ENCODE measurements around the gene PRPF6. TPM values are rescaled to one million over a fixed set of nuclear protein-coding genes. Genes with fewer than 3 reads are reported as not detected.

PRPF6 gene
- total and polyA plus RNA-seq, 2 of the 13 experiments (the other 11 are each of a cell fraction or from before 2014, with no cell fraction given): 63.7 to 101 TPM

DNA sequence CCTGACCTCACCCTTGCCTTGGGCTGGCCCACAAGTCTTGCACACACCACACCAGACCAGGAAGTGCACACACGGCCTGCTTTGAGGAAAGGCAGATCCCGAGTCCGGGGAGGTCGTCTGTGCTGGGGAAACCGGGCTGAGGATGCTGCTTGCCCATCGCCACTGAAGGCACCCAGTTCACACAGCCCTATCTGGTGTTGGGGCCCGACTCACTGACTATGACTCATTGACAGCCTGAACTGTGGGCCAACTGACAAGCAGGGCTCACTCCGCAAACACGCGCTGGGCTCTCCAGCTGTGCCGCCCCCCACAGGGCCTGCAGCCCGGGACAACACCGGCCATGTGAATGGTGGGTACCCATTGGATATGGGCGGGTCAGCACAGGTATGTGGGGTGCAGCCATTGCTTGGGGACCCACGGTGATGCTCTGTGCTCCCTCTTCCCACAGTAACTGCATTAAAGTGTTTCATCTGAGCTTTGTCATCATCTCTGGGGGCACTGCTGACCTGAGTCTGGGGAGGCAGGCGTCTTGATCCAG lies 3.1 kb upstream of the PRPF6 start (continued):
- peak; percentile 81 for TF ChIP-seq ZFX (CRISPR knock-in tag; IDR thresholded peaks at IDR 0.05; ENCODE audit: low read depth)
- TF ChIP-seq, protein P1, sequence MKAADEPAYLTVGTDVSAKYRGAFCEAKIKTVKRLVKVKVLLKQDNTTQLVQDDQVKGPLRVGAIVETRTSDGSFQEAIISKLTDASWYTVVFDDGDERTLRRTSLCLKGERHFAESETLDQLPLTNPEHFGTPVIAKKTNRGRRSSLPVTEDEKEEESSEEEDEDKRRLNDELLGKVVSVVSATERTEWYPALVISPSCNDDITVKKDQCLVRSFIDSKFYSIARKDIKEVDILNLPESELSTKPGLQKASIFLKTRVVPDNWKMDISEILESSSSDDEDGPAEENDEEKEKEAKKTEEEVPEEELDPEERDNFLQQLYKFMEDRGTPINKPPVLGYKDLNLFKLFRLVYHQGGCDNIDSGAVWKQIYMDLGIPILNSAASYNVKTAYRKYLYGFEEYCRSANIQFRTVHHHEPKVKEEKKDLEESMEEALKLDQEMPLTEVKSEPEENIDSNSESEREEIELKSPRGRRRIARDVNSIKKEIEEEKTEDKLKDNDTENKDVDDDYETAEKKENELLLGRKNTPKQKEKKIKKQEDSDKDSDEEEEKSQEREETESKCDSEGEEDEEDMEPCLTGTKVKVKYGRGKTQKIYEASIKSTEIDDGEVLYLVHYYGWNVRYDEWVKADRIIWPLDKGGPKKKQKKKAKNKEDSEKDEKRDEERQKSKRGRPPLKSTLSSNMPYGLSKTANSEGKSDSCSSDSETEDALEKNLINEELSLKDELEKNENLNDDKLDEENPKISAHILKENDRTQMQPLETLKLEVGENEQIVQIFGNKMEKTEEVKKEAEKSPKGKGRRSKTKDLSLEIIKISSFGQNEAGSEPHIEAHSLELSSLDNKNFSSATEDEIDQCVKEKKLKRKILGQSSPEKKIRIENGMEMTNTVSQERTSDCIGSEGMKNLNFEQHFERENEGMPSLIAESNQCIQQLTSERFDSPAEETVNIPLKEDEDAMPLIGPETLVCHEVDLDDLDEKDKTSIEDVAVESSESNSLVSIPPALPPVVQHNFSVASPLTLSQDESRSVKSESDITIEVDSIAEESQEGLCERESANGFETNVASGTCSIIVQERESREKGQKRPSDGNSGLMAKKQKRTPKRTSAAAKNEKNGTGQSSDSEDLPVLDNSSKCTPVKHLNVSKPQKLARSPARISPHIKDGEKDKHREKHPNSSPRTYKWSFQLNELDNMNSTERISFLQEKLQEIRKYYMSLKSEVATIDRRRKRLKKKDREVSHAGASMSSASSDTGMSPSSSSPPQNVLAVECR (CRISPR knock-in tag; IDR thresholded peaks at IDR 0.05; ENCODE audit: borderline replicate concordance): peak; percentile 87
- TF ChIP-seq, protein P2, sequence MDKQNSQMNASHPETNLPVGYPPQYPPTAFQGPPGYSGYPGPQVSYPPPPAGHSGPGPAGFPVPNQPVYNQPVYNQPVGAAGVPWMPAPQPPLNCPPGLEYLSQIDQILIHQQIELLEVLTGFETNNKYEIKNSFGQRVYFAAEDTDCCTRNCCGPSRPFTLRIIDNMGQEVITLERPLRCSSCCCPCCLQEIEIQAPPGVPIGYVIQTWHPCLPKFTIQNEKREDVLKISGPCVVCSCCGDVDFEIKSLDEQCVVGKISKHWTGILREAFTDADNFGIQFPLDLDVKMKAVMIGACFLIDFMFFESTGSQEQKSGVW (CRISPR knock-in tag; IDR thresholded peaks at IDR 0.05; ENCODE audit: borderline replicate concordance): no peak
- TF ChIP-seq, protein P3, sequence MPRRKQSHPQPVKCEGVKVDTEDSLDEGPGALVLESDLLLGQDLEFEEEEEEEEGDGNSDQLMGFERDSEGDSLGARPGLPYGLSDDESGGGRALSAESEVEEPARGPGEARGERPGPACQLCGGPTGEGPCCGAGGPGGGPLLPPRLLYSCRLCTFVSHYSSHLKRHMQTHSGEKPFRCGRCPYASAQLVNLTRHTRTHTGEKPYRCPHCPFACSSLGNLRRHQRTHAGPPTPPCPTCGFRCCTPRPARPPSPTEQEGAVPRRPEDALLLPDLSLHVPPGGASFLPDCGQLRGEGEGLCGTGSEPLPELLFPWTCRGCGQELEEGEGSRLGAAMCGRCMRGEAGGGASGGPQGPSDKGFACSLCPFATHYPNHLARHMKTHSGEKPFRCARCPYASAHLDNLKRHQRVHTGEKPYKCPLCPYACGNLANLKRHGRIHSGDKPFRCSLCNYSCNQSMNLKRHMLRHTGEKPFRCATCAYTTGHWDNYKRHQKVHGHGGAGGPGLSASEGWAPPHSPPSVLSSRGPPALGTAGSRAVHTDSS (CRISPR knock-in tag; conservative IDR thresholded peaks at IDR 0.05): no peak
- peak; percentile 88 for TF ChIP-seq HDAC1 (CRISPR knock-in tag; IDR thresholded peaks at IDR 0.05)
- TF ChIP-seq CHD2 (IDR thresholded peaks at IDR 0.05; ENCODE audit: low read depth, low read length): no peak
- peak; percentile 88 for TF ChIP-seq GATAD2A (CRISPR knock-in tag; IDR thresholded peaks at IDR 0.05)
- TF ChIP-seq KDM4B (CRISPR knock-in tag; IDR thresholded peaks at IDR 0.05): peak; percentile 54; the same call in 1 of the 2 replicates
- TF ChIP-seq HCFC1 (IDR thresholded peaks at IDR 0.05; ENCODE audit: low read depth, low read length): peak; percentile 4; the same call in 1 of the 2 replicates
- TF ChIP-seq ZNF292 (CRISPR knock-in tag; IDR thresholded peaks at IDR 0.05; ENCODE audit: borderline replicate concordance, low read depth): peak; percentile 56; the same call in 1 of the 2 replicates
- TF ChIP-seq POLR2G (IDR thresholded peaks at IDR 0.05; ENCODE audit: low read depth, low read length): 0 out of 2 replicates have a peak, but pooled peaks have one; percentile 33
- TF ChIP-seq, protein P4, sequence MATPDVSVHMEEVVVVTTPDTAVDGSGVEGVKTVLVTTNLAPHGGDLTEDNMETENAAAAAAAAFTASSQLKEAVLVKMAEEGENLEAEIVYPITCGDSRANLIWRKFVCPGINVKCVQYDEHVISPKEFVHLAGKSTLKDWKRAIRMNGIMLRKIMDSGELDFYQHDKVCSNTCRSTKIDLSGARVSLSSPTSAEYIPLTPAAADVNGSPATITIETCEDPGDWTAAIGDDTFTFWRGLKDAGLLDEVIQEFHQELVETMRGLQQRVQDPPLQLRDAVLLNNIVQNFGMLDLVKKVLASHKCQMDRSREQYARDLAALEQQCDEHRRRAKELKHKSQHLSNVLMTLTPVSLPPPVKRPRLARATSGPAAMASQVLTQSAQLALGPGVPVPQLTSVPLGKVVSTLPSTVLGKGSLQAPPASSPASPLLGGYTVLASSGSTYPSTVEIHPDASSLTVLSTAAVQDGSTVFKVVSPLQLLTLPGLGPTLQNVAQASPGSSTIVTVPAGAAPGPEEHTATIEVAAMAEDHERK (CRISPR knock-in tag; IDR thresholded peaks at IDR 0.05; ENCODE audit: low read depth): no peak
- TF ChIP-seq ZNF766 (CRISPR knock-in tag; IDR thresholded peaks at IDR 0.05; ENCODE audit: borderline replicate concordance): peak; percentile 47; the same call in 1 of the 2 replicates
- no peak for TF ChIP-seq GLI4 (CRISPR knock-in tag; IDR thresholded peaks at IDR 0.05; ENCODE audit: borderline replicate concordance)
- TF ChIP-seq ZBTB1 (CRISPR knock-in tag; IDR thresholded peaks at IDR 0.05; ENCODE audit: borderline replicate concordance): 0 out of 2 replicates have a peak, but pooled peaks have one; percentile 83
- TF ChIP-seq KDM5B (CRISPR knock-in tag; IDR thresholded peaks at IDR 0.05; ENCODE audit: borderline replicate concordance): peak; percentile 48; the same call in 1 of the 2 replicates
- TF ChIP-seq NFRKB (IDR thresholded peaks at IDR 0.05): no peak
- TF ChIP-seq, protein P5, sequence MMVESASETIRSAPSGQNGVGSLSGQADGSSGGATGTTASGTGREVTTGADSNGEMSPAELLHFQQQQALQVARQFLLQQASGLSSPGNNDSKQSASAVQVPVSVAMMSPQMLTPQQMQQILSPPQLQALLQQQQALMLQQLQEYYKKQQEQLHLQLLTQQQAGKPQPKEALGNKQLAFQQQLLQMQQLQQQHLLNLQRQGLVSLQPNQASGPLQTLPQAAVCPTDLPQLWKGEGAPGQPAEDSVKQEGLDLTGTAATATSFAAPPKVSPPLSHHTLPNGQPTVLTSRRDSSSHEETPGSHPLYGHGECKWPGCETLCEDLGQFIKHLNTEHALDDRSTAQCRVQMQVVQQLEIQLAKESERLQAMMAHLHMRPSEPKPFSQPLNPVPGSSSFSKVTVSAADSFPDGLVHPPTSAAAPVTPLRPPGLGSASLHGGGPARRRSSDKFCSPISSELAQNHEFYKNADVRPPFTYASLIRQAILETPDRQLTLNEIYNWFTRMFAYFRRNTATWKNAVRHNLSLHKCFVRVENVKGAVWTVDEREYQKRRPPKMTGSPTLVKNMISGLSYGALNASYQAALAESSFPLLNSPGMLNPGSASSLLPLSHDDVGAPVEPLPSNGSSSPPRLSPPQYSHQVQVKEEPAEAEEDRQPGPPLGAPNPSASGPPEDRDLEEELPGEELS (CRISPR knock-in tag; IDR thresholded peaks at IDR 0.05): peak; percentile 51; the same call in 1 of the 2 replicates
- no peak for TF ChIP-seq LCORL (IDR thresholded peaks at IDR 0.05)
- peak; percentile 91 for TF ChIP-seq LCORL (CRISPR knock-in tag; IDR thresholded peaks at IDR 0.05)

Data from HepG2 (cell line).